Activated CD4-positive, alpha-beta T cell treated with anti-CD3 and anti-CD28 coated beads, Interleukin-2, amount 50 U/mL, for 24 hours (primary cell): ENCODE results near the gene NTS.

Experiments
- DNase-seq, 2 donors: peaks; one replicate each; pipeline ENCODE4 v3.0.0-alpha.2; 2020; ENCODE audit warnings: low read depth in 1 of 2, low spot score in 1 of 2

Gene NTS

GRCh38 chr12:85920324-85920947 is 46.3 kb downstream of the NTS start:
- DNase-seq = no peak

DNA sequence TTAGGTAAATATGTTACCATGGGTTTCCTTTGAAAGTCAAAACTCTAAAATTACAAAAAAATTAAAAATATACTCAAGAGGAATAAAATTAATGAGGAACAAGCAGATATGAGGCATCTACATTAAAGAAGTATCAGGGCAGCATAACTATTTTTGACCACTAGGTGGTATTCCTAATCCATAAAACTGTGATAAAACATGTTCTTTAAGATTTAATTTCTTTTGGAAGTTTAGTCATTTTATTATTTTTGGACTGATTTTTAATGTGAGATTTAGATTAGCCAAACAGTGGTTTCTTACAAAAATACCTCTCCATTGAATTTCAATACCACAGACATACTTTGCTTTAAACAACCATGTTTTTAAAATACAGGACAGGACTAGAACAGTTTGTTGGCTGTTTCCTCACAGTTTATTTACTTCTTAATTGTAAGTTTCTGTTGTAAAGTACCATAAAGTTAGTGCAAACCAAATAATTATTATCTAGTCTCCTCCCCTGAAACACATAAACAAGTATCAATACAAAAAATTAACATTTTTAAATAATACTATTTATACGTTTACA is 49.8 kb downstream of the NTS start:
- DNase-seq = no peak

- DNase-seq = no peak
Observed at GRCh38 chr12:85927166-85927565, 53.1 kb downstream of the NTS start.
